Thoracic aorta (tissue), 2 donors: ENCODE data around the gene FFAR3. TPM values are rescaled to one million over a fixed set of nuclear protein-coding genes. Genes with fewer than 3 reads are reported as not detected.

Source experiments
- ATAC-seq: fragments of 150-250 bp; one replicate; pipeline ENCODE4 v1.8.0; 2017; ENCODE audit warnings: low read depth; ENCODE audit not compliant: insufficient number of reproducible peaks, low FRiP score
- DNase-seq: peaks from one replicate; pipeline ENCODE4 v3.0.0-alpha.2; 2020; ENCODE audit warnings: low spot score
- H3K27ac ChIP-seq, 2 donors: fragments of 200-600 bp; sonication (generic); 1 replicate in 1 of 2; 2 replicates in 1 of 2; pipeline ENCODE4 v1.5.1; 2016; ENCODE audit warnings: mild to moderate bottlenecking in 2 of 2, moderate library complexity in 2 of 2
- H3K27me3 ChIP-seq: fragments of 200-600 bp; sonication (generic); replicated peaks from 2 replicates; pipeline ENCODE4 v1.6.0; 2016; ENCODE audit warnings: mild to moderate bottlenecking; ENCODE audit not compliant: insufficient read depth
- H3K36me3 ChIP-seq: fragments of 200-600 bp; sonication (generic); one replicate; pipeline ENCODE4 v1.5.1; 2016
- H3K4me1 ChIP-seq, 2 donors: fragments of 200-600 bp; sonication (generic); 1 replicate in 1 of 2; 2 replicates in 1 of 2; pipeline versions ENCODE4 v1.5.1 to v1.6.0; 2016; ENCODE audit warnings: low read depth in 2 of 2, mild to moderate bottlenecking in 1 of 2; ENCODE audit not compliant: control insufficient read depth in 1 of 2
- H3K4me3 ChIP-seq: fragments of 200-600 bp; sonication (generic); 2 replicates; pipeline ENCODE4 v1.5.1; 2016; ENCODE audit warnings: mild to moderate bottlenecking
- H3K9me3 ChIP-seq: fragments of 200-600 bp; sonication (generic); 2 replicates; pipeline ENCODE4 v1.5.1; 2016
- total RNA-seq, 2 donors: library from RNA; depleted of rRNA; stranded (reverse); fragments of >200 nt; gene quantifications; one replicate each; pipeline versions ENCODE4 v1.1.0 to v1.2.3, GENCODE V29; 2016
- TF ChIP-seq, protein P1 (sequence below): fragments of 200-600 bp; sonication (generic); IDR thresholded peaks from one replicate; pipeline ENCODE4 v1.5.1; 2019; ENCODE audit warnings: antibody characterized with exemption

The FFAR3 gene
- total RNA-seq, 2 donors from 2014 or later, result not detected

DNA sequence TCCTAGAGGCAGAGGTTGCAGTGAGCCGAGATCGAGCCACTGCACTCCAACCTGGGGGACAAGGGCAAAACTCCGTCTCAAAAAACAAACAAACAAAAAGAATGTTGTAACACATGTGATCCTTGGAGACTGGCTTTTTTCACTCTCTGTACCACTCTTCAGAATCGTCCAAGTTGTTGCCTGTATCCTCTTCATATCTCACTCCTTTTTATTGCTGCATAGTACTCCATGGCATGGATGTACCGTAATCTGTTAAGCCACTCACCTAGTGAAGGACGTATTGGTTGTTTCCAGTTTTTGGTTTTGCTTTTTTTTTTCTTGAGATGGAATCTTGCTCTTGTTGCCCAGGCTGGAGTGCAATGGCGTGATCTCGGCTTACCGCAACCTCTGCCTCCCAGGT, 36.2 kb upstream of the FFAR3 start:
- Histone ChIP-seq H3K27ac (no peak overlapping the region), H3K4me1 (no peaks in the 10 kb centered on the region), H3K36me3 (no peaks in the 10 kb centered on the region), H3K4me3 (no peak overlapping the region), H3K9me3 (peaks cover 6% of the 10 kb centered on the region), H3K27me3 (no peaks in the 10 kb centered on the region)
- TF ChIP-seq, protein P1, sequence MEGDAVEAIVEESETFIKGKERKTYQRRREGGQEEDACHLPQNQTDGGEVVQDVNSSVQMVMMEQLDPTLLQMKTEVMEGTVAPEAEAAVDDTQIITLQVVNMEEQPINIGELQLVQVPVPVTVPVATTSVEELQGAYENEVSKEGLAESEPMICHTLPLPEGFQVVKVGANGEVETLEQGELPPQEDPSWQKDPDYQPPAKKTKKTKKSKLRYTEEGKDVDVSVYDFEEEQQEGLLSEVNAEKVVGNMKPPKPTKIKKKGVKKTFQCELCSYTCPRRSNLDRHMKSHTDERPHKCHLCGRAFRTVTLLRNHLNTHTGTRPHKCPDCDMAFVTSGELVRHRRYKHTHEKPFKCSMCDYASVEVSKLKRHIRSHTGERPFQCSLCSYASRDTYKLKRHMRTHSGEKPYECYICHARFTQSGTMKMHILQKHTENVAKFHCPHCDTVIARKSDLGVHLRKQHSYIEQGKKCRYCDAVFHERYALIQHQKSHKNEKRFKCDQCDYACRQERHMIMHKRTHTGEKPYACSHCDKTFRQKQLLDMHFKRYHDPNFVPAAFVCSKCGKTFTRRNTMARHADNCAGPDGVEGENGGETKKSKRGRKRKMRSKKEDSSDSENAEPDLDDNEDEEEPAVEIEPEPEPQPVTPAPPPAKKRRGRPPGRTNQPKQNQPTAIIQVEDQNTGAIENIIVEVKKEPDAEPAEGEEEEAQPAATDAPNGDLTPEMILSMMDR, result no peak
- no peak for DNase-seq
- no peak for ATAC-seq

DNA sequence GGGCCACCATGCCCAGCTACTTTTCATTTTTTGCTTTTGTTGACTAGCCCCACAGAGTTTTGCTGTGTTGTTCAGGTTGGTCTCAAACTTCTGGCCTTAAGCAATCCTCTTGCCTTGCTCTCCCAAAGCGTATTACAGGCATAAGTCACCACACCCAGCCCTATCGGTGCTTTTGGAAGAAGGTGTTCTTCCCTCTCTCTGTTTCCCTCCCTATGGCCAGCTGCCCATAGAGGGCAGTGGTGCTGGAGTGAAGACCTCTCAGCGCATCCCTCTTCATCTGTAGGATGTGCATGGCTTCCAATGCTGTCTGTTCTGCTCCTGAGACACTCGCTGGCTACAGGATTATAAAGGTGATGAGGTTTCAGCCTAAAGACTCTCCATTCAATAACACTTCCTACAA, 30.6 kb upstream of the FFAR3 start:
- no peaks in the 10 kb centered on the region for H3K4me1 ChIP-seq
- ATAC-seq (no peak), DNase-seq (no peak)
- no peak overlapping the region for H3K27ac ChIP-seq
- TF ChIP-seq, protein P1, result no peak
- H3K27me3 ChIP-seq, result no peaks in the 10 kb centered on the region
- no peaks in the 10 kb centered on the region for H3K9me3 ChIP-seq
- no peaks in the 10 kb centered on the region for H3K36me3 ChIP-seq
- no peak overlapping the region for H3K4me3 ChIP-seq

DNA sequence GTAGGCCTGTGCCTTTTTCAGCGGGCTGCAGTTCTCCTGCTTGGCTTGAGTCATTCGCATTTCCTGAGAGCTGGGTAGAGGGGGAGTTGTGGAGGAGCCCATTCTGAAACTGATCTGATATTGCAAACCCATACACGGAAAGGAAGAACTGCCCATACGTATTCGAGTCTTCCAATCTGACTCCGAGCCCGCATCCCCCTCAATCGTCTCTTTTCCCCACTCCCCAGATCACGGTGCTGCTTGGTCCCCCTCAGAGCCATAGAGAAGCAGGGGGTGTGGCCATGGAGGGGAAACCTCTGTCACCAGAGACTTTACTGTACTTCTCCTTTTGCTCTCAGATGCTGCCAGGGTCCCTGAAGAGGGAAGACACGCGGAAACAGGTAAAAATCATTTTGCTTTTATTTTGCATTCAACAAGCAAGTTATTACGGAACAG, 29.4 kb upstream of the FFAR3 start, which contains the start of gene CD22:
CD22 (plus strand) TSS at position 337 of the 435 bp plus-strand sequence. CDS start 2,854 bp downstream, outside the sequence.
- Histone ChIP-seq H3K27ac (no peak within 1 kb of the TSS), H3K27me3 (no peaks in the 10 kb centered on the region), H3K4me1 (no peaks in the 10 kb centered on the region), H3K4me3 (no peak within 1 kb of the TSS), H3K9me3 (no peaks in the 10 kb centered on the region), H3K36me3 (no peaks in the 10 kb centered on the region)
- ATAC-seq (no peak), DNase-seq (no peak)
- TF ChIP-seq, protein P1, result no peak

DNA sequence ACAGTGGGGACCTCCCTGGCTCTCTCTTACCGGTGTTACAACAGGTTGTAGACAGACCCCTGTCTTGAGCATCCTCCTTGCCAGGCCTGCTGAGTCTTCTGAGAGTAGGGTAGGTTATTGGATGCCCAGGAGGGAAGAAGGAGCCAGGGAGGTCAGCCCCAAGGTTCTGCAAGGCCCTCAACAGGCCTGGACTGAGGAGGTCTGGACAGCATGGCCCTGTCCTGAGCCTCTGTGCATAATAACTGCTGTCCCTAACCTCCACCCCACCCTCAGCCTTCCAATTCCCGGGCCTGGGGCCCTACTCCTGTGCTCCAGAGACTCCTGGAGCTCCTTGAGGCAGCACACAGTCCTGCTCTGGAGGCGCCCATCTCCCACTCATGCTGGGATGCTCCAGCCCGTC, 28.9 kb upstream of the FFAR3 start:
- no peaks in the 10 kb centered on the region for H3K27me3 ChIP-seq
- H3K9me3 ChIP-seq, result no peaks in the 10 kb centered on the region
- no peak overlapping the region for H3K4me3 ChIP-seq
- H3K36me3 ChIP-seq, result no peaks in the 10 kb centered on the region
- H3K4me1 ChIP-seq, result no peaks in the 10 kb centered on the region
- H3K27ac ChIP-seq, result no peak overlapping the region
- DNase-seq, result no peak
- ATAC-seq, result no peak
- TF ChIP-seq, protein P1, result no peak

DNA sequence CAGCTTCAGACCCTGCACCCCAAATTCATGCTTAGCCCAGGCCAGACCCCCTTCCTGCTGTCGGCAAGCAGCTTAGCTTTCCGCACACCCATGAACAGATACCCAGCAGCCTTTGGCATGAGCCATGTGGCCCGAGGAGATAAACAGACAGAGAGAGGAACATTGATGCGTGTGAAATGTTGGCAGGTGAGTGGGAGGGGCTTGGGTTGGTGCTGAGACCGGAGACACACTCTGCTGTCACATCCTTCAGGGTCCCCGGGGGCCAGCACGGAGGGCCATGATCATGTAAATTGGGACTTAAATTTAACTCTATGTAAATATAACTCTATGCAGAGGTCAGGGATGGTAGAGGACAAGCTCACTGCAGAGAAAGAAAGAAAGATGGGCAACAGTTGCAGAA, 27.8 kb upstream of the FFAR3 start:
- ATAC-seq (no peak), DNase-seq (no peak)
- TF ChIP-seq, protein P1, result no peak
- no peaks in the 10 kb centered on the region for H3K9me3 ChIP-seq
- H3K4me3 ChIP-seq, result no peak overlapping the region
- no peaks in the 10 kb centered on the region for H3K4me1 ChIP-seq
- H3K36me3 ChIP-seq, result no peaks in the 10 kb centered on the region
- no peak overlapping the region for H3K27ac ChIP-seq
- H3K27me3 ChIP-seq, result no peaks in the 10 kb centered on the region
